GM18526 (cell line): ENCODE results near the gene SHISAL1.

ENCODE experiments used
- POLR2A ChIP-seq: IDR thresholded peaks from 3 replicates; pipeline ENCODE4 v1.6.1; 2011; ENCODE audit not compliant: insufficient read length; ENCODE audit errors: extremely low read depth

Gene SHISAL1

GRCh38 chr22:44225812-44226211 lies 86.9 kb downstream of the SHISAL1 start:
- TF ChIP-seq POLR2A, result no peak

- TF ChIP-seq POLR2A, result no peak
Observed at GRCh38 chr22:44225091-44225689, 87.6 kb downstream of the SHISAL1 start.

GRCh38 chr22:44224166-44224565 lies 88.6 kb downstream of the SHISAL1 start:
- no peak for TF ChIP-seq POLR2A

GRCh38 chr22:44221710-44222475 lies 90.9 kb downstream of the SHISAL1 start:
- TF ChIP-seq POLR2A, result no peak

GRCh38 chr22:44220727-44221680 lies 91.7 kb downstream of the SHISAL1 start:
- no peak for TF ChIP-seq POLR2A

- TF ChIP-seq POLR2A, result no peak
Observed at GRCh38 chr22:44219101-44219870, 93.5 kb downstream of the SHISAL1 start.

GRCh38 chr22:44218071-44218470 lies 94.7 kb downstream of the SHISAL1 start:
- no peak for TF ChIP-seq POLR2A

GRCh38 chr22:44217346-44217745 lies 95.4 kb downstream of the SHISAL1 start:
- TF ChIP-seq POLR2A, result no peak

GRCh38 chr22:44215287-44215686 lies 97.5 kb downstream of the SHISAL1 start:
- no peak for TF ChIP-seq POLR2A

- no peak for TF ChIP-seq POLR2A
Observed at GRCh38 chr22:44214764-44215163, 98.0 kb downstream of the SHISAL1 start.

- no peak for TF ChIP-seq POLR2A
Observed at GRCh38 chr22:44214187-44214586, 98.6 kb downstream of the SHISAL1 start.

GRCh38 chr22:44213489-44214043 lies 99.2 kb downstream of the SHISAL1 start:
- no peak for TF ChIP-seq POLR2A

- TF ChIP-seq POLR2A, result no peak
Observed at GRCh38 chr22:44212936-44213335, 99.8 kb downstream of the SHISAL1 start.
